Measurements from ENCODE around the gene PDE8A.

DNA sequence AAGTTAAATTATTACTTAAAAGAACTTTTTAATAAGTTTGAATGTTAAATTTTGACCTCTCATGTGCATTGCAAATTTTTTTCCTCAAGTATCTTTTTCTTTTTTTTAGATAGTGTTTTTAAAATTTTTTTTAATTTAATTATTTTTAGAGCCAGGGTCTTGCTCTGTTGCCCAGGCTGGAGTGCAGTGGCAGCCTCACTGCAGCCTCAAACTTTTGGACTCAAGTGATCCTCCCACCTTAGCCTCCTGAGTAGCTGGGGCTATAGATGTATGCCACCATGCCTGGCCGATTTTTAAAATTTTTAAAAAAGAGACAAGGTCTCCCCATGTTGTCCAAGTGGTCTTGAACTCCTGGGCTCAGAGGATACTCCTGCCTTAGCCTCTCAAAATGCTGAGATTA lies 14.4 kb downstream of the PDE8A start:
- TF ChIP-seq POLR2A (IDR thresholded peaks at IDR 0.05; ENCODE audit: low read length) (no peak), GATA1 (IDR thresholded peaks at IDR 0.05; ENCODE audit: low read depth, low read length) (no peak)
